Keratinocyte (primary cell): ENCODE results near the gene B3GLCT.

Source experiments
- EZH2 ChIP-seq: IDR thresholded peaks from one replicate; pipeline ENCODE4 v1.6.1; 2012; ENCODE audit warnings: inconsistent platforms, mild to moderate bottlenecking, low read length, moderate library complexity
- TF ChIP-seq, protein P1 (sequence below), 3 experiments: IDR thresholded peaks in 1 of 3; conservative IDR thresholded peaks in 1 of 3; optimal IDR thresholded peaks in 1 of 3; 2 replicates in 2 of 3; 3 replicates in 1 of 3; pipeline versions ENCODE3 to v1.5.1; 2011; ENCODE audit warnings: low read length in 3 of 3, mild to moderate bottlenecking in 3 of 3, moderate library complexity in 2 of 3, control low read depth in 1 of 3, inconsistent platforms in 1 of 3; ENCODE audit not compliant: insufficient read depth in 2 of 3; ENCODE audit errors: extremely low read depth in 1 of 3

DNA sequence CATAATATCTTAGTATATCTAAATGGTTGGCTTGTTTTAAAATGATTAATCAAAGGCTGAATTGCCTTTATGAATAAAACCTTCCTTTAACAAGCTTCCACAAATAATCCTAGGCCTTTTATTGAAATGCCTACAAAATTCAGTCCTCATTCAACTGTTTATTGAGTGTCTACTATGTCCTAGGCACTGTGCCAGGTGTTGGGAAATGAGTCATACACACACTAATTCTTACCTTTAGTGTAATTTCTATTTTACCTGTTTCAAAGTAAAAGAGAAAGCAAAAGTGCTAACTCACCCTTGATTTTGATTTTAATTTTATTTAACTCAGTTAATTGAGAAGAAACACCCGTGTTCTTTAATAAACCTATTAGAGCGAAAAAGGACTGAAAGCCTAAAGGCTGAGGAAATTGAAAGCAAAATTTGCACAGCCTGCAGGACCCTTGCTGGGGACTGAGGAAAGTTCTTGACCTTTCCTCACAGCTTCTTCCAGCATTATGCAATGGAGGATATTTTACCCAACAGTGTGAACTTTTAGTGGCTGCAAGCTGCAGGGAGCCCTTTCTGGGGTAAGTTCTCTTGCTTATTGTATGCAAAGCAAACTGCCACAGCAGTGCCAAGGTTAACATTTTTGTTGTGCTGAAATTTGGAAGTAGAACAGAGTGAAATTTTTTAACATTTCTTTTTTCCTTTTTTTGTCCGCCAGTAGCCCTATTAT lies 83.1 kb downstream of the B3GLCT start:
- TF ChIP-seq, protein P1, sequence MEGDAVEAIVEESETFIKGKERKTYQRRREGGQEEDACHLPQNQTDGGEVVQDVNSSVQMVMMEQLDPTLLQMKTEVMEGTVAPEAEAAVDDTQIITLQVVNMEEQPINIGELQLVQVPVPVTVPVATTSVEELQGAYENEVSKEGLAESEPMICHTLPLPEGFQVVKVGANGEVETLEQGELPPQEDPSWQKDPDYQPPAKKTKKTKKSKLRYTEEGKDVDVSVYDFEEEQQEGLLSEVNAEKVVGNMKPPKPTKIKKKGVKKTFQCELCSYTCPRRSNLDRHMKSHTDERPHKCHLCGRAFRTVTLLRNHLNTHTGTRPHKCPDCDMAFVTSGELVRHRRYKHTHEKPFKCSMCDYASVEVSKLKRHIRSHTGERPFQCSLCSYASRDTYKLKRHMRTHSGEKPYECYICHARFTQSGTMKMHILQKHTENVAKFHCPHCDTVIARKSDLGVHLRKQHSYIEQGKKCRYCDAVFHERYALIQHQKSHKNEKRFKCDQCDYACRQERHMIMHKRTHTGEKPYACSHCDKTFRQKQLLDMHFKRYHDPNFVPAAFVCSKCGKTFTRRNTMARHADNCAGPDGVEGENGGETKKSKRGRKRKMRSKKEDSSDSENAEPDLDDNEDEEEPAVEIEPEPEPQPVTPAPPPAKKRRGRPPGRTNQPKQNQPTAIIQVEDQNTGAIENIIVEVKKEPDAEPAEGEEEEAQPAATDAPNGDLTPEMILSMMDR (optimal IDR thresholded peaks at IDR 0.05 in 1 of 3, IDR thresholded peaks at IDR 0.05 in 1 of 3, conservative IDR thresholded peaks at IDR 0.05 in 1 of 3; ENCODE audit: extremely low read depth in 1 of 3, insufficient read depth in 2 of 3, low read length in 3 of 3): no peak
- no peak for TF ChIP-seq EZH2
